GM21390 (cell line): Measurements from ENCODE around the gene CTSD.

Experiments used
- ATAC-seq: cut with Tn5 transposase; IDR thresholded peaks from one replicate; pipeline ENCODE4 v1.9.1; 2021; ENCODE audit not compliant: unreplicated experiment

The CTSD gene

GRCh38 chr11:1745701-1746320, 17.9 kb downstream of the CTSD start:
- ATAC-seq = no peak

- no peak for ATAC-seq
Observed at GRCh38 chr11:1744891-1745700, 18.6 kb downstream of the CTSD start.

- no peak for ATAC-seq
Observed at GRCh38 chr11:1744137-1744886, 19.4 kb downstream of the CTSD start.

GRCh38 chr11:1743585-1744136, 20.1 kb downstream of the CTSD start:
- no peak for ATAC-seq

GRCh38 chr11:1742869-1743584, 20.7 kb downstream of the CTSD start:
- ATAC-seq = no peak

GRCh38 chr11:1742371-1742770, 21.4 kb downstream of the CTSD start:
- no peak for ATAC-seq

- ATAC-seq = no peak
Observed at GRCh38 chr11:1741741-1742140, 22.0 kb downstream of the CTSD start.

GRCh38 chr11:1740786-1741530, 22.8 kb downstream of the CTSD start:
- ATAC-seq = no peak

GRCh38 chr11:1739576-1739975, 24.2 kb downstream of the CTSD start:
- ATAC-seq = no peak

- ATAC-seq = no peak
Observed at GRCh38 chr11:1738380-1738779, 25.3 kb downstream of the CTSD start.

GRCh38 chr11:1737080-1737757, 26.5 kb downstream of the CTSD start:
- no peak for ATAC-seq

GRCh38 chr11:1736447-1736992, 27.2 kb downstream of the CTSD start:
- no peak for ATAC-seq

- ATAC-seq = no peak
Observed at GRCh38 chr11:1735271-1735670, 28.5 kb downstream of the CTSD start.

- no peak for ATAC-seq
Observed at GRCh38 chr11:1734641-1735081, 29.1 kb downstream of the CTSD start.

GRCh38 chr11:1733716-1734640, 29.7 kb downstream of the CTSD start:
- ATAC-seq = no peak

- no peak for ATAC-seq
Observed at GRCh38 chr11:1733009-1733715, 30.6 kb downstream of the CTSD start.

GRCh38 chr11:1732418-1733008, 31.2 kb downstream of the CTSD start:
- no peak for ATAC-seq
